ENCODE data around the gene UBE3C. TPM values are rescaled to one million over a fixed set of nuclear protein-coding genes. Genes with fewer than 3 reads are reported as not detected.
A peak's percentile ranks its signal among the peaks of the same experiment; 100 is the strongest.

Gene UBE3C
- total and polyA plus RNA-seq, 2 of the 13 experiments (the other 11 are each of a cell fraction or from before 2014, with no cell fraction given) = 27.0 to 48.2 TPM

- TF ChIP-seq ARNT2 (CRISPR knock-in tag; IDR thresholded peaks at IDR 0.05; ENCODE audit: low read depth) (peak; percentile 81), ZNF136 (CRISPR knock-in tag; IDR thresholded peaks at IDR 0.05; ENCODE audit: low read depth) (no peak), NBN (conservative IDR thresholded peaks at IDR 0.05) (no peak), ZUFSP (CRISPR knock-in tag; IDR thresholded peaks at IDR 0.05; ENCODE audit: borderline replicate concordance) (no peak), RFXANK (CRISPR knock-in tag; IDR thresholded peaks at IDR 0.05) (no peak), ZNF563 (CRISPR knock-in tag; IDR thresholded peaks at IDR 0.05) (peak; percentile 31; the same call in 1 of the 2 replicates), SYNCRIP (IDR thresholded peaks at IDR 0.05; ENCODE audit: insufficient read depth, low read depth, low read length) (no peak), MIXL1 (CRISPR knock-in tag; IDR thresholded peaks at IDR 0.05) (no peak), HNRNPUL1 (IDR thresholded peaks at IDR 0.05; ENCODE audit: low read depth, low read length) (no peak), ZNF17 (CRISPR knock-in tag; IDR thresholded peaks at IDR 0.05) (no peak), PAF1 (CRISPR knock-in tag; IDR thresholded peaks at IDR 0.05) (no peak), GMEB2 (CRISPR knock-in tag; IDR thresholded peaks at IDR 0.05; ENCODE audit: low read depth) (peak; percentile 99), ZNF879 (CRISPR knock-in tag; IDR thresholded peaks at IDR 0.05) (no peak), LCORL (IDR thresholded peaks at IDR 0.05) (no peak), LCORL (CRISPR knock-in tag; IDR thresholded peaks at IDR 0.05) (peak; percentile 67; the same call in 1 of the 2 replicates), NAIF1 (CRISPR knock-in tag; IDR thresholded peaks at IDR 0.05; ENCODE audit: borderline replicate concordance) (no peak), MYNN (CRISPR knock-in tag; IDR thresholded peaks at IDR 0.05; ENCODE audit: low read depth) (no peak), PHF8 (CRISPR knock-in tag; IDR thresholded peaks at IDR 0.05) (peak; percentile 65), RXRA (CRISPR knock-in tag; IDR thresholded peaks at IDR 0.05) (peak; percentile 22; the same call in 1 of the 2 replicates), FOXP4 (CRISPR knock-in tag; IDR thresholded peaks at IDR 0.05) (peak; percentile 54), ZNF441 (CRISPR knock-in tag; IDR thresholded peaks at IDR 0.05; ENCODE audit: borderline replicate concordance) (0 out of 2 replicates have a peak, but pooled peaks have one; percentile 15)
- TF ChIP-seq, protein P1, sequence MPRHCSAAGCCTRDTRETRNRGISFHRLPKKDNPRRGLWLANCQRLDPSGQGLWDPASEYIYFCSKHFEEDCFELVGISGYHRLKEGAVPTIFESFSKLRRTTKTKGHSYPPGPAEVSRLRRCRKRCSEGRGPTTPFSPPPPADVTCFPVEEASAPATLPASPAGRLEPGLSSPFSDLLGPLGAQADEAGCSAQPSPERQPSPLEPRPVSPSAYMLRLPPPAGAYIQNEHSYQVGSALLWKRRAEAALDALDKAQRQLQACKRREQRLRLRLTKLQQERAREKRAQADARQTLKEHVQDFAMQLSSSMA (CRISPR knock-in tag; IDR thresholded peaks at IDR 0.05) = no peak
- TF ChIP-seq, protein P2, sequence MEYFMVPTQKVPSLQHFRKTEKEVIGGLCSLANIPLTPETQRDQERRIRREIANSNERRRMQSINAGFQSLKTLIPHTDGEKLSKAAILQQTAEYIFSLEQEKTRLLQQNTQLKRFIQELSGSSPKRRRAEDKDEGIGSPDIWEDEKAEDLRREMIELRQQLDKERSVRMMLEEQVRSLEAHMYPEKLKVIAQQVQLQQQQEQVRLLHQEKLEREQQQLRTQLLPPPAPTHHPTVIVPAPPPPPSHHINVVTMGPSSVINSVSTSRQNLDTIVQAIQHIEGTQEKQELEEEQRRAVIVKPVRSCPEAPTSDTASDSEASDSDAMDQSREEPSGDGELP (IDR thresholded peaks at IDR 0.05; ENCODE audit: borderline replicate concordance, low read depth) = peak; percentile 65; the same call in 1 of the 2 replicates
Observed at GRCh38 chr7:157138424-157139110, at the start of gene UBE3C (continued).

Measured in HepG2 (cell line).